Measurements from ENCODE around the gene GTF2IRD2.
A peak's percentile ranks its signal among the peaks of the same experiment; 100 is the strongest.
"Not testable (repeated sequence)": the region's sequence is repeated elsewhere in the genome, so short reads cannot be mapped to it uniquely, and the experiment has no call there.

Gene GTF2IRD2

GRCh38 chr7:74850833-74851721 is at the start of gene GTF2IRD2:
Gene GTF2IRD2 (minus strand): TSS chr7:74851605. CDS start chr7:74836378, 15,227 bp downstream.
- in situ Hi-C loops (cut with HindIII; ENCODE audit: low pct_ligation_motif_present, low pct_unique_long_range_greater_than_20kb, low sequenced_read_pairs): not testable (repeated sequence)
- peak; percentile 12 for DNase-seq

- in situ Hi-C loops (cut with HindIII; ENCODE audit: low pct_ligation_motif_present, low pct_unique_long_range_greater_than_20kb, low sequenced_read_pairs): not testable (repeated sequence)
- DNase-seq: peak; percentile 88
Observed at GRCh38 chr7:74890158-74891123, 39.0 kb upstream of the GTF2IRD2 start.

- in situ Hi-C loops (cut with HindIII; ENCODE audit: low pct_ligation_motif_present, low pct_unique_long_range_greater_than_20kb, low sequenced_read_pairs): not testable (repeated sequence)
Observed at GRCh38 chr7:74889518-74890129, 38.2 kb upstream of the GTF2IRD2 start.

GRCh38 chr7:74885295-74885694 is 33.9 kb upstream of the GTF2IRD2 start:
- DNase-seq: not testable (repeated sequence)

More at GRCh38 chr7:74889518-74890129, 38.2 kb upstream of the GTF2IRD2 start:
- DNase-seq: not testable (repeated sequence)

GRCh38 chr7:74882110-74882509 is 30.7 kb upstream of the GTF2IRD2 start:
- DNase-seq; in situ Hi-C loops (cut with HindIII; ENCODE audit: low pct_ligation_motif_present, low pct_unique_long_range_greater_than_20kb, low sequenced_read_pairs): not testable (repeated sequence)

More at GRCh38 chr7:74885295-74885694, 33.9 kb upstream of the GTF2IRD2 start:
- in situ Hi-C loops (cut with HindIII; ENCODE audit: low pct_ligation_motif_present, low pct_unique_long_range_greater_than_20kb, low sequenced_read_pairs): not testable (repeated sequence)

- in situ Hi-C loops (cut with HindIII; ENCODE audit: low pct_ligation_motif_present, low pct_unique_long_range_greater_than_20kb, low sequenced_read_pairs); DNase-seq: not testable (repeated sequence)
Observed at GRCh38 chr7:74874748-74875512, 23.5 kb upstream of the GTF2IRD2 start.

GRCh38 chr7:74874104-74874747 is 22.8 kb upstream of the GTF2IRD2 start:
- DNase-seq; in situ Hi-C loops (cut with HindIII; ENCODE audit: low pct_ligation_motif_present, low pct_unique_long_range_greater_than_20kb, low sequenced_read_pairs): not testable (repeated sequence)

GRCh38 chr7:74872542-74872941 is 21.1 kb upstream of the GTF2IRD2 start:
- in situ Hi-C loops (cut with HindIII; ENCODE audit: low pct_ligation_motif_present, low pct_unique_long_range_greater_than_20kb, low sequenced_read_pairs): not testable (repeated sequence)

GRCh38 chr7:74865777-74866176 is 14.4 kb upstream of the GTF2IRD2 start:
- in situ Hi-C loops (cut with HindIII; ENCODE audit: low pct_ligation_motif_present, low pct_unique_long_range_greater_than_20kb, low sequenced_read_pairs); DNase-seq: not testable (repeated sequence)

More at GRCh38 chr7:74872542-74872941, 21.1 kb upstream of the GTF2IRD2 start:
- not testable (repeated sequence) for DNase-seq

- DNase-seq; in situ Hi-C loops (cut with HindIII; ENCODE audit: low pct_ligation_motif_present, low pct_unique_long_range_greater_than_20kb, low sequenced_read_pairs): not testable (repeated sequence)
Observed at GRCh38 chr7:74849853-74850252, 1.6 kb downstream of the GTF2IRD2 start.

- DNase-seq; in situ Hi-C loops (cut with HindIII; ENCODE audit: low pct_ligation_motif_present, low pct_unique_long_range_greater_than_20kb, low sequenced_read_pairs): not testable (repeated sequence)
Observed at GRCh38 chr7:74830411-74830810, 21.0 kb downstream of the GTF2IRD2 start.

- in situ Hi-C loops (cut with HindIII; ENCODE audit: low pct_ligation_motif_present, low pct_unique_long_range_greater_than_20kb, low sequenced_read_pairs): not testable (repeated sequence)
Observed at GRCh38 chr7:74829959-74830358, 21.4 kb downstream of the GTF2IRD2 start.

GRCh38 chr7:74821259-74821658 is 30.1 kb downstream of the GTF2IRD2 start:
- in situ Hi-C loops (cut with HindIII; ENCODE audit: low pct_ligation_motif_present, low pct_unique_long_range_greater_than_20kb, low sequenced_read_pairs): not testable (repeated sequence)

More at GRCh38 chr7:74829959-74830358, 21.4 kb downstream of the GTF2IRD2 start:
- DNase-seq: not testable (repeated sequence)

GRCh38 chr7:74820146-74820805 is 31.1 kb downstream of the GTF2IRD2 start:
- DNase-seq; in situ Hi-C loops (cut with HindIII; ENCODE audit: low pct_ligation_motif_present, low pct_unique_long_range_greater_than_20kb, low sequenced_read_pairs): not testable (repeated sequence)

More at GRCh38 chr7:74821259-74821658, 30.1 kb downstream of the GTF2IRD2 start:
- DNase-seq: not testable (repeated sequence)

- in situ Hi-C loops (cut with HindIII; ENCODE audit: low pct_ligation_motif_present, low pct_unique_long_range_greater_than_20kb, low sequenced_read_pairs); DNase-seq: not testable (repeated sequence)
Observed at GRCh38 chr7:74815882-74816281, 35.5 kb downstream of the GTF2IRD2 start.

- DNase-seq; in situ Hi-C loops (cut with HindIII; ENCODE audit: low pct_ligation_motif_present, low pct_unique_long_range_greater_than_20kb, low sequenced_read_pairs): not testable (repeated sequence)
Observed at GRCh38 chr7:74798644-74799043, 52.8 kb downstream of the GTF2IRD2 start.

Data from ACHN (cell line).